Gastrocnemius medialis (tissue), 4 donors: ENCODE measurements around the gene APOL3.

Experiments used
- CTCF ChIP-seq, 5 experiments: fragments of 450-650 bp in 3 of 5; fragments of 200-600 bp in 2 of 5; sonication (generic) in 2 of 5; IDR thresholded peaks in 4 of 5; conservative IDR thresholded peaks in 1 of 5; 1 replicate in 4 of 5; 2 replicates in 1 of 5; pipeline ENCODE4 v1.5.1; 2016 to 2019; ENCODE audit warnings: antibody characterized with exemption in 5 of 5, mild to moderate bottlenecking in 3 of 5, moderate library complexity in 3 of 5
- POLR2A ChIP-seq, 2 donors: fragments of 450-650 bp; IDR thresholded peaks; one replicate each; pipeline ENCODE4 v1.6.1; 2017; ENCODE audit warnings: antibody characterized with exemption in 2 of 2, mild to moderate bottlenecking in 2 of 2, moderate library complexity in 2 of 2

GRCh38 chr22:36208914-36209313 lies 48.4 kb upstream of the APOL3 start:
- no peak for TF ChIP-seq POLR2A (IDR thresholded peaks at IDR 0.05)
- TF ChIP-seq CTCF (IDR thresholded peaks at IDR 0.05 in 4 of 5, conservative IDR thresholded peaks at IDR 0.05 in 1 of 5), result no peak
